ENCODE measurements around the gene TOMM40L.

GRCh38 chr1:161225534-161226319, at the start of gene TOMM40L:
- peak; percentile 61 for TF ChIP-seq CTCF (IDR thresholded peaks at IDR 0.05; ENCODE audit: low read depth, low read length)
- TF ChIP-seq MAX (IDR thresholded peaks at IDR 0.05; ENCODE audit: low read depth, low read length), result peak; percentile 67
- TF ChIP-seq POLR2A (IDR thresholded peaks at IDR 0.05; ENCODE audit: extremely low read depth, insufficient read length), result peak; percentile 38
- peak; percentile 39 for TF ChIP-seq MYC (IDR thresholded peaks at IDR 0.05; ENCODE audit: low read depth, low read length)
